Keratinocyte (primary cell): ENCODE results near the gene TM7SF3. TPM values are rescaled to one million over a fixed set of nuclear protein-coding genes. Genes with fewer than 3 reads are reported as not detected.

ENCODE experiments used
- DNase-seq: peaks from one replicate; pipeline ENCODE4 v3.0.0-alpha.2; 2011; ENCODE audit warnings: low read depth, missing footprints, low spot score
- FAIRE-seq: peaks from 2 replicates; lab custom pipeline; 2011; peaks lifted over from hg19 to GRCh38; lab: Jason Lieb, UNC
- H2AFZ ChIP-seq: 2 replicates; pipeline ENCODE4 v1.6.0; 2012; ENCODE audit warnings: low read length, control low read depth, inconsistent platforms; ENCODE audit not compliant: control insufficient read depth
- H3K27ac ChIP-seq: 2 replicates; pipeline ENCODE4 v1.5.1; 2011; ENCODE audit warnings: low read length; ENCODE audit not compliant: control insufficient read depth, insufficient read depth
- H3K27me3 ChIP-seq: 3 replicates; pipeline ENCODE4 v1.6.0; 2011; ENCODE audit warnings: low read length; ENCODE audit not compliant: control insufficient read depth, insufficient read depth; ENCODE audit errors: extremely low read depth
- H3K36me3 ChIP-seq, 2 experiments: 2 replicates in 1 of 2; 3 replicates in 1 of 2; pipeline ENCODE4 v1.5.1; 2011; ENCODE audit warnings: low read length in 2 of 2, mild to moderate bottlenecking in 1 of 2; ENCODE audit not compliant: control insufficient read depth in 2 of 2, insufficient read depth in 2 of 2; ENCODE audit errors: extremely low read depth in 1 of 2
- H3K4me1 ChIP-seq: 3 replicates; pipeline ENCODE4 v1.5.1; 2011; ENCODE audit warnings: low read length; ENCODE audit not compliant: control insufficient read depth, insufficient read depth; ENCODE audit errors: extremely low read depth
- H3K4me2 ChIP-seq: 3 replicates; pipeline ENCODE4 v1.6.0; 2011; ENCODE audit warnings: low read depth, low read length; ENCODE audit not compliant: control insufficient read depth, insufficient read depth; ENCODE audit errors: extremely low read depth
- H3K4me3 ChIP-seq, 3 experiments: fragments of 200-600 bp in 1 of 3; sonication (generic) in 1 of 3; 2 replicates in 2 of 3; 3 replicates in 1 of 3; pipeline ENCODE4 v1.5.1; 2011 to 2016; ENCODE audit warnings: low read length in 3 of 3, mild to moderate bottlenecking in 3 of 3, control low read depth in 2 of 3, inconsistent platforms in 1 of 3, low read depth in 1 of 3, mixed read lengths in 1 of 3, mixed run types in 1 of 3, moderate library complexity in 1 of 3; ENCODE audit not compliant: control insufficient read depth in 2 of 3, insufficient read depth in 2 of 3; ENCODE audit errors: extremely low read depth in 1 of 3
- H3K79me2 ChIP-seq: 2 replicates; pipeline ENCODE4 v1.6.0; 2012; ENCODE audit warnings: low read length; ENCODE audit not compliant: control insufficient read depth, insufficient read depth
- H3K9ac ChIP-seq: 3 replicates; pipeline ENCODE4 v1.6.0; 2011; ENCODE audit warnings: low read length; ENCODE audit not compliant: control insufficient read depth, insufficient read depth; ENCODE audit errors: extremely low read depth
- H3K9me1 ChIP-seq: 3 replicates; pipeline ENCODE4 v1.6.0; 2011; ENCODE audit warnings: low read length; ENCODE audit not compliant: control insufficient read depth, insufficient read depth; ENCODE audit errors: extremely low read depth
- H3K9me3 ChIP-seq: 2 replicates; pipeline ENCODE4 v1.5.1; 2012; ENCODE audit warnings: low read depth, low read length; ENCODE audit not compliant: control insufficient read depth
- H4K20me1 ChIP-seq: 3 replicates; pipeline ENCODE4 v1.6.0; 2011; ENCODE audit warnings: low read length; ENCODE audit not compliant: control insufficient read depth, insufficient read depth; ENCODE audit errors: extremely low read depth
- CTCF ChIP-seq, 3 experiments: IDR thresholded peaks in 1 of 3; conservative IDR thresholded peaks in 1 of 3; optimal IDR thresholded peaks in 1 of 3; 2 replicates in 2 of 3; 3 replicates in 1 of 3; pipeline versions ENCODE3 to v1.5.1; 2011; ENCODE audit warnings: low read length in 3 of 3, mild to moderate bottlenecking in 3 of 3, moderate library complexity in 2 of 3, control low read depth in 1 of 3, inconsistent platforms in 1 of 3; ENCODE audit not compliant: insufficient read depth in 2 of 3; ENCODE audit errors: extremely low read depth in 1 of 3
- EZH2 ChIP-seq: IDR thresholded peaks from one replicate; pipeline ENCODE4 v1.6.1; 2012; ENCODE audit warnings: inconsistent platforms, mild to moderate bottlenecking, low read length, moderate library complexity
- dilution Hi-C: fragments of 300-500 bp; cut with MboI; formaldehyde crosslinking; loops from one replicate; pipeline ENCODE4 v1.7.0; 2020; ENCODE audit warnings: low sequenced_read_pairs; ENCODE audit not compliant: extremely low pct_ligation_motif_present
- polyA plus RNA-seq, 5 experiments: library from polyadenylated mRNA; depleted of rRNA in 3 of 5; stranded (reverse) in 3 of 5; stranded (forward) in 1 of 5; unstranded in 1 of 5; fragments of >200 nt; gene quantifications; 1 replicate in 1 of 5; 2 replicates in 3 of 5; 3 replicates in 1 of 5; pipeline versions ENCODE4 v1.2.1 to v1.2.3, GENCODE V29; 2011 to 2012; ENCODE audit warnings: missing spikeins in 2 of 5, low read depth in 1 of 5, low replicate concordance in 1 of 5

Gene TM7SF3
- polyA plus RNA-seq, 1 donor (not counting 4 experiments of a cell fraction or from before 2014, with no cell fraction given): 407 TPM

DNA sequence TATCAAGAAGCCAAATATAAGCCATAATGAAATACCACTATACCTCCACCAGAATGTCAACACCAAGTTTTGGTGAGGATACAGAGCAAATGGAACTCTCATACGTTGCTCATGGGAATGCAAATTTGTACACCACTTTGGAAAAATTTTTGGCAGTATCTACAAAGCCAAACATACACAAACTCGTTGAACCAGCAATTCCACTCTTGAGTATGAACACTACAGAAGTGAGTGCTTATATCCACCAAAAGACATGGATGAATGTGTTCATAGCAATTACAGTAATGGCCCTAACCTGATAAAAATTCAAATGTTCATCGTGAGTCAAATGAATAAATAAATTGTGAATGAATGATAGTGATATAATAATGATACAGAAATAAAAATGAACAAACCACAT lies 43.4 kb upstream of the TM7SF3 start:
- H3K27me3 ChIP-seq: no peaks in the 10 kb centered on the region
- no peak for FAIRE-seq
- no peak overlapping the region for H2AFZ ChIP-seq

GRCh38 chr12:27055966-27056365 lies 41.8 kb upstream of the TM7SF3 start:
- FAIRE-seq (no peak), DNase-seq (no peak)
- no peak overlapping the region for H2AFZ ChIP-seq
- H4K20me1 ChIP-seq: no peaks in the 10 kb centered on the region
- H3K9me1 ChIP-seq: no peaks in the 10 kb centered on the region
- H3K4me3 ChIP-seq: no peak overlapping the region
- H3K79me2 ChIP-seq: no peaks in the 10 kb centered on the region
- H3K4me1 ChIP-seq: peaks cover 3% of the 10 kb centered on the region
- no peak overlapping the region for H3K27ac ChIP-seq
- peaks cover 0 to 1% of the 10 kb centered on the region in 2 experiments for H3K36me3 ChIP-seq
- TF ChIP-seq EZH2: no peak
- H3K9ac ChIP-seq: no peak overlapping the region
- no peaks in the 10 kb centered on the region for H3K27me3 ChIP-seq
- H3K9me3 ChIP-seq: no peaks in the 10 kb centered on the region
- no peak overlapping the region for H3K4me2 ChIP-seq
- dilution Hi-C loops: no loop called here

More for the DNA sequence above, 43.4 kb upstream of the TM7SF3 start:
- Histone ChIP-seq H4K20me1 (no peaks in the 10 kb centered on the region), H3K4me1 (no peaks in the 10 kb centered on the region), H3K4me2 (no peak overlapping the region), H3K36me3 (peaks cover 0 to 1% of the 10 kb centered on the region in 2 experiments), H3K79me2 (no peaks in the 10 kb centered on the region), H3K27ac (no peak overlapping the region), H3K9me3 (no peaks in the 10 kb centered on the region), H3K4me3 (no peak overlapping the region), H3K9me1 (no peaks in the 10 kb centered on the region), H3K9ac (no peak overlapping the region)
- no peak for DNase-seq
- TF ChIP-seq CTCF (optimal IDR thresholded peaks at IDR 0.05 in 1 of 3, IDR thresholded peaks at IDR 0.05 in 1 of 3, conservative IDR thresholded peaks at IDR 0.05 in 1 of 3; ENCODE audit: extremely low read depth in 1 of 3, insufficient read depth in 2 of 3, low read length in 3 of 3): no peak
- no peak for TF ChIP-seq EZH2
- dilution Hi-C loops: no loop called here

- Histone ChIP-seq H3K27me3 (no peaks in the 10 kb centered on the region), H3K79me2 (no peaks in the 10 kb centered on the region), H3K36me3 (no peaks in the 10 kb centered on the region), H3K9me1 (no peaks in the 10 kb centered on the region), H3K9me3 (no peaks in the 10 kb centered on the region), H3K4me1 (peaks cover 12% of the 10 kb centered on the region), H2AFZ (no peak overlapping the region), H4K20me1 (no peaks in the 10 kb centered on the region), H3K27ac (no peak overlapping the region), H3K9ac (no peak overlapping the region), H3K4me3 (no peak overlapping the region), H3K4me2 (no peak overlapping the region)
- dilution Hi-C loops: no loop called here
- no peak for FAIRE-seq
- no peak for DNase-seq
- TF ChIP-seq EZH2: no peak
- TF ChIP-seq CTCF (optimal IDR thresholded peaks at IDR 0.05 in 1 of 3, IDR thresholded peaks at IDR 0.05 in 1 of 3, conservative IDR thresholded peaks at IDR 0.05 in 1 of 3; ENCODE audit: extremely low read depth in 1 of 3, insufficient read depth in 2 of 3, low read length in 3 of 3): no peak
Measured at GRCh38 chr12:27052742-27053141, 38.6 kb upstream of the TM7SF3 start.
